ENCODE measurements around the gene UGT1A6.

UGT1A6 gene

DNA sequence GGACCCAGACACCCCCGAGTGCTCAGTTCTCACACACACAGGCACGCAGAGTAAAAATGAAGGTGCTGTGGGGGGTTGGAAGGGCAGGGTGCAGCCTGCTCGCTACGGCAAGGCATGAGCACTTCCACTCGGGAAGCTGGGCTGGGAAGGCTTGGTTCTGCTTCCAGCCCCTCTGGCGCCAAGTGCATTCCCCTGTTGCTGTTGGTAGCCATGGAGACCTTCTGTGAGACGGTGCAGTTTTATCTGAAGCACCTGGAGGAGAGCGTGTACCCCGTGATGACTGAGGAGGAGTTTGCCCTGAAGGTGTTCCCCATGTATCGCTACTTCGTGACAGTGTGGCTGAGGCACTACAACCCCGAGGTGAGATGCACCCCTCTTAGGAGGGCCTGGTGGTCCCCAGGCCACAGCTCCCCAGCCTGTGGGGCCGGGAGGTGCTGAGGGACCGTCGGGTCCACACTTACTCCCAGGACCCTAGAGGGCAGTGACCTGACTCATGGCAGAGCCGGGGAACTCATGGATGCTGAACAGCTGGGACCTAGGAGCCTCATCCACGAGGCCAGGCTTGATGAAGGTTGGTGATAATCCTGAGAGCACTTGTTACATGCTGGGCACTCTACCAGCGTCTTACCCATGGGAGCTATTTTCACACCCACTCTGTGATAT, 100.9 kb downstream of the UGT1A6 start:
- TF ChIP-seq, protein P1, sequence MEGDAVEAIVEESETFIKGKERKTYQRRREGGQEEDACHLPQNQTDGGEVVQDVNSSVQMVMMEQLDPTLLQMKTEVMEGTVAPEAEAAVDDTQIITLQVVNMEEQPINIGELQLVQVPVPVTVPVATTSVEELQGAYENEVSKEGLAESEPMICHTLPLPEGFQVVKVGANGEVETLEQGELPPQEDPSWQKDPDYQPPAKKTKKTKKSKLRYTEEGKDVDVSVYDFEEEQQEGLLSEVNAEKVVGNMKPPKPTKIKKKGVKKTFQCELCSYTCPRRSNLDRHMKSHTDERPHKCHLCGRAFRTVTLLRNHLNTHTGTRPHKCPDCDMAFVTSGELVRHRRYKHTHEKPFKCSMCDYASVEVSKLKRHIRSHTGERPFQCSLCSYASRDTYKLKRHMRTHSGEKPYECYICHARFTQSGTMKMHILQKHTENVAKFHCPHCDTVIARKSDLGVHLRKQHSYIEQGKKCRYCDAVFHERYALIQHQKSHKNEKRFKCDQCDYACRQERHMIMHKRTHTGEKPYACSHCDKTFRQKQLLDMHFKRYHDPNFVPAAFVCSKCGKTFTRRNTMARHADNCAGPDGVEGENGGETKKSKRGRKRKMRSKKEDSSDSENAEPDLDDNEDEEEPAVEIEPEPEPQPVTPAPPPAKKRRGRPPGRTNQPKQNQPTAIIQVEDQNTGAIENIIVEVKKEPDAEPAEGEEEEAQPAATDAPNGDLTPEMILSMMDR (IDR thresholded peaks at IDR 0.05; ENCODE audit: low read length, missing control alignments) = no peak
- no peak for DNase-seq (ENCODE audit: low read depth)
- H3K4me3 ChIP-seq (replicated peaks; ENCODE audit: low read depth, low read length) = no peak overlapping the region

DNA sequence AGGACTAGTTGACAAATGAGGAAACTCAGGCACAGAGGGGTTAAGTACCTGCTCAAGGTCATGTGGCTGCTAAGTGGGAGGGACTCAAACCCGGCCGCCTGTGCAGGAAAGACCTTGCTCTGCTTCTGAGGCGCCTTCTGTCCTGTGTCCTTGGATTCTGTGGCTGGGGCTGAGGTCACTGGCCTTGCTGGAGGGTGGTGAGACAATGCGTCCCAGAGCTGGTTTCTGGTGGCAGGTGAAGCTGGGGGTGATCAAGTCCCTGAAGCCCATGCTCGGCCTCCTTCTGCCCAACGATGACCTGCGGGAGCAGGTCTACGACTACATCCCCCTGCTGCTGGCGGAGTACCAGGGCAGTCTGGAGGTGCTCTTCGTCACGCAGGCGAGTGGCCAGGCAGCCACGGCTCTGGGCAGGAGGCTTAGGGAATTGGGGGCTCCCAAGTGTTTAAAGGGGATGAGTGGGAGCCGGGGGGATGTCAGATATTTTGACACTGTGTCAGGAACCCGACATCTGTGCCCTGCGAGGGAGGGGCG, 101.5 kb downstream of the UGT1A6 start:
- DNase-seq (ENCODE audit: low read depth) = no peak
- no peak overlapping the region for H3K4me3 ChIP-seq (replicated peaks; ENCODE audit: low read depth, low read length)
- TF ChIP-seq, protein P1 (IDR thresholded peaks at IDR 0.05; ENCODE audit: low read length, missing control alignments) = no peak

DNA sequence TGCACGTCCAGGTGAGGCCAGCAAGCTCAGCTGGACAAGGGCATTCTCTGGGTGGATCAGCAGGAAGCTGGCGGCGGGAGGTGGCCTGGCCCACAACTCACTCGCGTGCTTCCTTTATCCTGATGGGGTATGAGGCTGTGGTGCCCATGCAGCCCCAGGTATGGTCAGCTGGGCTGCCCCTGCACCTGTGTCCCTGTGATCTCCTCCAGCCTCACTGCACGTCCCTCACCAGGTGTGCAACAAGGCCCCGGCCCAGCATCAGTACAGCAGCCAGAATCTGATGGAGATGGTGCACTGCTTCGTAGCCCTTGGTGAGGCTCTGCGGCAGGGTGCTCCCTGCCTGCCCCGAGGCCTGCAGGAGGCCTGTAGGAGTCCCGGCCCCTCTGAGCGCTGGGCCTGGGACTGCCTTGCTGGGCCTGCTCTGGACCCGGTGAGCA, 103.1 kb downstream of the UGT1A6 start:
- TF ChIP-seq, protein P1 (IDR thresholded peaks at IDR 0.05; ENCODE audit: low read length, missing control alignments) = no peak

DNA sequence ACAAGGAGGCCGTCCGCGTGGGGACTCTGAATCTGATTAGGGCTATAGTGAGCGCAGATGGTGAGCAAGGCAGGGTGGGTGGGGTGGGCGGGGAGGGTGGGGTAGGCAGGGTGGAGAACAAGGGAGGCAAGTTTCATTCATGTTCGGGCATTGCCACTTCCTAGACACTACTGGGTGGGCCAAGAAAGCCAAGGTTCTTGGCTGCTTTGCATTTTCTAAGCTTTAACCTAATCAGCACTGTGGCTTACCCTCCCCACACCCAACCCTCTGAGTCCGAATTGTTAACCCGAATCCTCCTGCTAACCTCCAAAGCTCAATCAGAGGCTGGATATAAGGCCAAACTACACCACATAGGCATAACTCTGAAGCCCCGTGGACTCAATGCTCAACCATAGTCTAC, 103.6 kb downstream of the UGT1A6 start:
- H3K4me3 ChIP-seq (replicated peaks; ENCODE audit: low read depth, low read length) = no peak overlapping the region
- TF ChIP-seq, protein P1 (IDR thresholded peaks at IDR 0.05; ENCODE audit: low read length, missing control alignments) = no peak
- no peak for DNase-seq (ENCODE audit: low read depth)

More for the DNA sequence above, 103.1 kb downstream of the UGT1A6 start:
- H3K4me3 ChIP-seq (replicated peaks; ENCODE audit: low read depth, low read length) = no peak overlapping the region
- DNase-seq (ENCODE audit: low read depth) = no peak

DNA sequence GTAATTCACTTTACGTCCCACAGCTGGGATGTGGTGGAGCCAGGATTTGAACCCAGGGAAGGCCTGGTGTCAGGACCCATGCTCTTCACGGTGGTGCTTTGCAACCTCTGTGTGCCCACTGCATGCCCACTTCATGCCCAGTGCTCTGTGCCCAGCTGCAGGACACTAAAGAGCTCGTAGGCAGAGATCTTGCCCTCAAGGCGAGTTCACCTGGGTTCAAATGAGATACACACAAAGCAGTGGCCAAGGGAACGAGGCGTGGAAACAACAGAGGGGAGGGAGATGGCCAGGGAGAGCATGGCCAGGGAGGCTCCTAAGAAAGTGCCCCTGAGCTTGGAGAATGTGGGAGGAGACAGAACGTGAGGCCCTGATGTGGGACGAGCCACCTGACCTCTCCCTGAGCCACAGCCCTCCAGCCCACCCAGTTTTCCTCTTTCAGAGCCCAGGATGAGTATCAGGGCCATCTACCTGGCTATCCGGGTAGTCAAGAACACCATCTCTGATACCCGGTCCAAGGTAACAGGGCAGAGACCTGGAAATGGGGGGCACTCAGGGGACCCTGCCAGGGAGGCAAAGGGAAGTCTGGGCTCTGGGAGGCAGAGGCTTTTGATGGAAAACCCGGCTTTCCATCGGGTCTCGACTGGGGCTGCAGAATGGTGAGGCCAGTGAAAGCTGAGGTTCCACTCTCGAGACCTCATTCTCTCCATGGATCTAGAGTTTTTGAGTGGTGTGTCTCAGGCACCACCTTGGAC, 105.8 kb downstream of the UGT1A6 start:
- H3K4me3 ChIP-seq (replicated peaks; ENCODE audit: low read depth, low read length) = no peak overlapping the region
- TF ChIP-seq, protein P1 (IDR thresholded peaks at IDR 0.05; ENCODE audit: low read length, missing control alignments) = no peak
- no peak for DNase-seq (ENCODE audit: low read depth)

DNA sequence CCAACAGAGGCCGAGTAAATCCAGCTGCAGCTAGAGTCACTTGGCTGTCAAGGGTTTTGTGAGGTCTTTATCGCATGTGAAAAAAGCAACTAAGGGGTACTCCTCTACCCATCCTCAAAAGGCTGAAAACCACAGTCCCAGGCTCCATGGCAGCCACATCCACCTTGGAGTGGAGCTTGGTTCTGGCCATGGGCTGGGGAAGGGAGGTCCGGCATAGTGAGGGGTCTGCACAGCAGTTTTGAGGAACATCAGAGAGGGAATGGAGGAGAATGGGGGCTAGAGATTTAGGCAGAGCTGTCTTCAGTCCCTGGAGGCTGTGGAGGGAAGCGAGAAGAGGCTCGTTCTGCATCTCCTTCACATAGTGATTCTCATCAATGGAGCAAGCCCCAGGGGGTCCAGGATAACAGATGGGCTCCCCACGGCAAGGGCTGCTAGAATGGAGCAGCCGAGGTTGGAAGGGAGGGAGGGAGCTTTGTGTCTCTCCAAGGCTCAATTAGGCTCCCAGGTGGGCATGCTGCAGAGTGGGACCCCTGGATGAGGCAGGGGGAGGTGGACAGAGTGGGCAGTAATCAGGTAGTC, 106.5 kb downstream of the UGT1A6 start:
- H3K4me3 ChIP-seq (replicated peaks; ENCODE audit: low read depth, low read length) = no peak overlapping the region
- no peak for DNase-seq (ENCODE audit: low read depth)
- TF ChIP-seq, protein P1 (IDR thresholded peaks at IDR 0.05; ENCODE audit: low read length, missing control alignments) = no peak

Measured in fibroblast of pulmonary artery (primary cell).